ENCODE measurements around the gene ZBTB16.

Gene ZBTB16

DNA sequence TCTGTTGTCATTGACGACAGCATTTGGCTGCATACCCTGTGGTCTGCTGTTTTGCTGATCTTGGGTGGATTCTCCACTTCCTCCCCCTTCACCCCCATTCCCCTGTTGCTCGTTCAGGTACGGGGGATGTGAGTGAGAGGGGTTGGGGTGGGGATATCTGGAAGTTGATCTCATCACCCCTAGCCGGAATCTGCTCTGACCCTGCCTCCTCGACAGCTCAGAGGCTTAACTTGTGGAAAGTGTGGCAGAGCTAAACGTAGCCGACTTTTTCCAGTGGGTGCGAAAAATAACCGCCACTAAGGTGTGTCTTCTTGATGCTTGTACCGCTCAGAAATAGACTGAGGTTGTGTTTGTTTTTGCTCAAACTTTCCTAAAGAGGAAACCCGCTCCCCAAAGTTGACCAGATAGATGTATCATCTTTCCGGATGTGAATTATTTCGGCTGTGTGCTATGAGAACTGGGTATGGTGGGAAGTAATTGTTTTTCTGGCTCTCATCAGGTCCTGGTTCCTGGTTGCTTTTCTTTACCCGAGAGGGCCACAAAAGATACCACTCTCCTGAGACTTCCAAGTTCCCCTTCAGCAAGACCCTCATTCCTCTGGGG is 6.6 kb downstream of the ZBTB16 start:
- no peak for DNase-seq

- DNase-seq, result no peak
These were observed 8.8 kb downstream of the ZBTB16 start for GRCh38 chr11:114068327-114068726.

DNA sequence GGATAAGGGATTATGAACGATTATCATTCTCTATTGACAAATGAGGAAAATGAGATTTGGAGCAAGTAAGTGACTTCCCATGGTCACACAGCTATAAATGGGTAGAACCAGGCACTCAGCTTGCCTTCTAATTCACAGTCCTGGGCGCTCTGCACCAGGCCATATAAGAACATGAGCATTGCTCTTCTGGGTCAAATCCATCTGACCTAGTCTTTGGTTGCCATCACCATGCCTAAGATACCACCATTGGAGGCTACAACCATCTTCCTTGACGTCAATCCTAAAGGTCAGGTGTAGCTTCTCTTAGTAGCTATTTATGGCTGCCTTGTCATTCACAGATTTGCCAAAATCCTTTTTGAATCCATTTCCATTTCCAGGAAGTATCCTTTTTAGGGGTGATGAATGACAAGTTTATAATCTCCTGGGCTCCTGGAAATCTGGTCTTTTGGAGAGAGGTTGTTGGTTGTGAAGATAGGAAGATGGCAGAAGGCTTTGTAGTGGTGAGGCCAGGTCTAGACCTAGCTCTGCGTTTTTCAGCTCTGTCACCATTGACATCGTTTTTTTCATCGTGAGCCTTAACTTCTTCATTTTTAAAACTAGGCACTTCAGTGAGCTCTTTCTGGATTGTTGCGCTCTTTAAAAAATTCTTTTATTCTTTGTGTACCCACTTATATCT is 11.1 kb downstream of the ZBTB16 start:
- DNase-seq, result no peak

DNA sequence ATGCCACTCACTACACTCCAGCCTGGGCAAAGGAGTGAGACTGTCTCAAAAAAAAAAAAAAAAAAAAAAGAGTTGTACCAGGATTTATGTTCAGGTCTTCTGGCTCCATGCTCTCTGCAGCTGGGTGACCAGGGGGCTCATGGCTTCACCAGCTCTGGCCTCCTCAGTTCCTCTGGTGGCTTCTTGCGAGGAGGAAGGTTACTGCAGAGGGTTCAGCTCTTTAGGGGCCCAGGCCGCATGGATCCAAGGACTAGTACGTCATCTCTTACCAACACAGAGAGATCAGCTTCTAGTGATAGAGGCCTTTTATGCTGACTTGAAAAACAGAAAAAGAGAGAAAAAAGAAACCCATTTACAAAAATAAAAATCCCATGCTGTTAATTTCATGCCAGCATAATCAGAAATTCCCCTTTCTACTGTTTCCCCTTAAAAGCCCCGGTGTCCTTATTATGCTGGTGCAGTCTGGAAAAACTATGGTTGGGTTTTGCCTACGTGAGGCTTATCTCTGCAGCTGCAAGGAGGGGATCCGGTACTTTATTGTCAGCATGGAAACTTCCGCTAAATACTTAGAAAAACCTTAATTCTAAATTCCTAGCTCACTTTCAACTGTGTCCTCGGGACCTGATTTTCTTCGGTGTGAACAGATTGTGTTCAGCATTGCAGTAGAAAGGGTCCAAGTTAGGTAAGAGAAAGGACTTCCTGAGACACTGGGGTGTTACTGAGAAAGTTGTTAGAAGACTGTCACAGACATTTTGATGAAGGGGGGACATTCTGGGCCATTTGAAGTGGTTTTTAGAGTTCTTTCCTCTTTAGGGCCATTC is 13.7 kb downstream of the ZBTB16 start:
- no peak for DNase-seq

- DNase-seq, result no peak
These were observed 14.4 kb downstream of the ZBTB16 start for GRCh38 chr11:114073828-114074381.

DNA sequence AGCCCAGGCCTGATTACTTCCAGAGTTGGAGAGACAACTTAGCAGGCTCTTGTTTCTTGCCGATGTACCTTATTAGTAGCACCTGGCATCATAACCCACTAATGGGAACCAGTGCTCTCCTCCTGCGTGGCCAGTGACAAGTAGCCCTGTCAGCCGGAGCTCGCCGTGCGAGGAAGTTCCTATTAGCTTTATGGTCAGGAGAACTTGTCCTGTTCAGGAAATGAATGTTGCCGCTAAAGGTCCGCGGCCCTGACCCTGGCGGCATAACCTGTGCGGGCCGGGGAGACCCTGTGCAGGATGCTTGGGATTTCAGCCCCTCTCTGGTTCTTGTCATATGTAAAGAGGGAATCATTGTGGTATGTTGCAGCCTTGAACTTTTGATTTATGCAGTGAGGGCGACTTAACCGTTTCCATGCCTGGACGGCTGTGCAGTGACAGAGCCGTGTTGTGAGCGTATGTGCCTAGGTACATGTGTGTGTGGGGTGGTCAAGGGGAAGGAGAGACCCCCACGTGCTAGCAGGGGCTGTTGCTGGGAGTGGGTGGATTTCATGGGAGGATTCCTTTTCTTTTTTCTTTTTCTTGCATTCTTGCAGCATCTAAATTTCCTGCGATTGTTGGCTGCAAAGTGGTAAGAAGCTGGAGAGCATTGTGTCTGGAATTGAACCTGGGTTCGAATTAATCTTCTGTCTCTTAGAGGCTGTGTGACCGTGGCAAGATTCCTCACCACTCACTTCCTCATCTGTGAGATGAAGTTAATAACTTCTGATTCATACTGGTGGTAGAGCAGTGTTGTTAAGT is 15.2 kb downstream of the ZBTB16 start:
- no peak for DNase-seq

DNA sequence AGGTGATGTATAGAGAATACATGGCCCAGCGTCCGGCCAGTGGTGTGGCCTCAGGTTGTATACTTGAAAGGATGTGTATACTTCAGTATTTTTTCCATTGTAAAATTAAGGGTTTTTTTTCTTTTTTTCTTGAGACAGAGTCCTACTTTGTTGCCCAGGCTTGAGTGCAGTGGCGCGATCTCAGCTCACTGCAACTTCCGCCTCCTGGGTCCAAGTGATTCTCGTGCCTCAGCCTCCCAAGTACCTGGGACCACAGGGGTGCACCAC is 15.8 kb downstream of the ZBTB16 start:
- DNase-seq, result no peak

DNA sequence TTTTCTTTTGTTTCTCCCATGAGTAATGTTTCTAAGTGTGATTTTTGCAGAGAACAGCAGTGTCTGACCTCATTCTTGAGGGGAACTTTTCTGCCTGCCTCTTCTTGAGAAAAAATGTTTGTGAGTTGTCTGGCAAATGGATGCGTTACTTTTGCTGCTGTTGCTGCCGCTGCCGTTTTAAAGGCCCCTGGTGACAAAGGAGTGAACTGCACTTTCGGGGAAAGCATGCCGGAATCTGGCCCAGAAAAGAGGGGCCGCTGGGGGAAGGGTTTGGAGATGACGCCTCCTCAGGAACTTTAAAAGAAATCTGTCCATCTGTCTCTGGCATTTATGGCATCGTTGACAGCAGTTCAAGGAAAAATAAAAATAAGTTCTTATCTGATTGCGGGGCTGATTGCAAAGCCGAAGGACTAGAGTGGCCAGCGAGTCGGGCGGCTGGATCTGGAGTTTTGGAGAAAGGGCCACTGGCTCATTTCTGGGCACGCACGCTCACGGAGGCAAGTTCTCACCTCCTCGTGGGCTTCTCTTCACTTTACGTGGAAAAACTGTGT is 16.5 kb downstream of the ZBTB16 start:
- DNase-seq, result no peak

GRCh38 chr11:114076921-114077331 is 17.4 kb downstream of the ZBTB16 start:
- DNase-seq, result peak; percentile 51

- no peak for DNase-seq
These were observed 18.2 kb downstream of the ZBTB16 start for GRCh38 chr11:114077482-114078305.

GRCh38 chr11:114078423-114078822 is 18.9 kb downstream of the ZBTB16 start:
- peak; percentile 43 for DNase-seq

DNA sequence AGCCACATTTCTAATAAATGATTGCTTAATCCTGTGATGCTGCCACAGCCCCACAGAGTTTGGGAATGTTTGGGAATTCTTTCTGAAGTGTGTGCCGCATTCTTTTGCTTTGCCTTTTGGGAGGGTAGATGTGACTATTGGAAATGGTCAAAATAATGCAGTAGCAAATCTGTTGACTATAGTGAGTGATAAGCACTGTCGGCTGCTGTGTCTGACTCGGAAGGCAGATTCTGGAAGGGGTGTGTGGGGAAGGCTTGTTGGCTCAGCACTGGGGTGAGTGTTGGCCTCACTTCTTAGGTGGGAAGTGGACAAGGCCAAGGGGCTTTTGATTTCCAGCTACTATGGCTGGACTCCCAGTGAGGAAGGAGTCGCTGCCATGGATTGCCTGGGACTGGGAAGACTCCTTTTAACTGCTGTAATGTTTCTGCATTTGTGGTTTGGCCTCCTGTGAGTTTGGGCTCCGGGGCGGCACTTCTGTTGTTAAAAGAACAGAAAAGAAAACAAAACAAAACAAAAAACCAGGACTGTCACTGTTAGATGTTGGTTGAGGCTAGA is 20.1 kb downstream of the ZBTB16 start:
- no peak for DNase-seq

DNA sequence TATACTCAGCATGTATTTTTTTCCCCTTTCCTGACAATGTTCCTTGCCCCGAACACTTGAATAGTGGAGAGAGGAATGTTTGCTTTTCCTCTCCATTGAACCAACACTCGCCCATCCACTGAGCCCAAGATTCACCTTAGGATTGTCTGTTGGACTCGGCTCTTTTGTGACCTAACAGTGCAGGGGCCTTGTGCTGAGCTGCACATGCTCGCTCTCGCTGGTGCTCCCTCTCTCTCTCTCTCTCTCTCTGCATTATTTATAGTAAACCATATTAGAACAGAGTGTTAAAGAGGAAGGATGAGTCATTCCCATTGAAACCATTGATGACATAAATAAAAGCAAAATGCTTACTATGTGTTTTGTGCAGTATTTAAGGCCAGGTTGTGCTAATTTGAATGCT is 20.7 kb downstream of the ZBTB16 start:
- DNase-seq, result peak; percentile 36

DNA sequence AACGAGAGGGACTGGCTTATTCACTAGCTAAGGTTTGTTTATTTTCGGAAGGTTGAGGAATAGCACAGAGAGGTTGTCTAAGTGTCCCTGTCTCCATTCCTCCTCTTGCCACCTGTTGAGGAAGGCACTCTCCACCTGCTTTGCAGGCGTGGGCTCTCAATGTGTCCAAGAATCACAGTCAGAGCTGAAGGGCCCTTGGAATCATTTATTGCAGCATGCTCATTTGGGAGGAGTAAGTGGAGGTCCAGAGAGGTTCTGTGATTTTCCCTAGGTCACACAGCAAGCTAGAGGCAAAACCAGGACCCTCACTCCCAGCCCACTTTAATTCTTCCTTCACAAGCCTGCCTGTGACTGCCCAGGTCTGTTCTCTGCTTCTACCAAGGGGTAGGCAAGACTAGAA is 21.3 kb downstream of the ZBTB16 start:
- no peak for DNase-seq

DNA sequence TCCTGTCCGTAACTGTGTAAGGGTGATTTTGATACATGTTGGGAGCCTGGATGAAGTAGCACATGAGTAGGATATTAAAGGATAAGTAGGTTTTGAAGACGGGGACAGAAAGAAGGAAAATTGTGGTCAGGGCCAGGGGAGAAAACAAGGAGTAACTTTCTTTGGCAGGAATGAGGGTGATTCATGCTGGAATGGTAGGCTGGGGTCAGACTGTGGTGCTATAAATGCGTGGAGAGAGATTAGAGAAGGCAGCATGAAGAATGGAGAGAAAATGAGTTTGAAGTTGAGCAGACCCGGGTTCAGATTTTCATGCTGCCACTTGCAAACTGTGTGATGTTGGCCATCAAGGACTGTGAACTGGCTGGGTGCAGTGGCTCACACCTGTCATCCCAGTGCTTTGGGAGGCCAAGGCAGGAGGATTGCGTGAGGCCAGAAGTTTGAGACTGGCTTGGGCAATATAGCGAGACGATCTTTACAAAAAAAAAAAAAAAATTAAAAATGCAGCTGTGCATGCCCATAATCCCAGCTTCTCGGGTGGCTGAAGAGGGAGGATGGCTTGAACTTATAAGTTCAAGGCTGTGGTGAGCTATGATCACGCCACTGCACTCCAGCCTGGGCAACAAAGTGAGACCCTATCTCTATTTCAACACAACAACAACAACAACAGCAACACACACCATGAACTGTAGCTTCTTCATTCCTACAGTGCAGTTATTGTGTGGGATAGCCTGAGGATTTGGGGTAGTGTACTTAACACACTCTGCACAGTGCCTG is 22.3 kb downstream of the ZBTB16 start:
- DNase-seq, result no peak

DNA sequence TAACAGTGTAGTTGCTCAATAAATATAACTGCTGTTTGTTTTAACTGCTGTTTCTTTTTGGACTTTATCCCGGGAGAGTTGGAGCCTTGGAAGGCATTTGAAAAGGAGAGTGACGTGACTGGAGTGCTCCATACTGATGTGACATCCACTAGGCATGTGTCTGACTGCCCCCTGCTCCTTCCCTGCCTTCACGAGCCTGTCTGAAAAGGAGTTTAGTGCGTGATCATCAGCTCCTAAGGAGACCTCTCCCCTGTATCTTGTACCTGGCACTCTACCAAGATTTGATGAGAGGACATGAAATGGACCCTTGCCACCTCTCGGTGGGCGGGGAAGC is 22.9 kb downstream of the ZBTB16 start:
- no peak for DNase-seq

DNA sequence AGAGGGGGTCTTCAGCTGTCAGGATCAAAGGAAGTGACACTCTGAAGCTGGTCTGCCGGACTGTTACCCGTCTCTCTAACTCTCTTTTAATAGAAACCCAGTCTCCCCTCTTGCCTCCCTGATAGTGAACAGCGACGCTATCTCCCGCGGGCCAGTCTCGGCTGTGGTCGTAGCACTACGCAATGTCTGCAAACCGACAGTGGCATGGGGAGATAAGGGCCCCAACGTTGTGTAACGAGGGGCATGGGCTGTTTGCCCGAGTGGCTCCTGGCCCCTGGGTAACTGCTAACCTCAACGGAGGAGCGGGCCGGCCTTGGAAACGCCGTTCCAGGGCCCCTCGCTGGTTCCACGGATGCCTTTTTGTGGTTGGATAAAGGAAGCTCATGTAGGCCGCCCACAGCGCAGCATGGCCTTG is 23.3 kb downstream of the ZBTB16 start:
- DNase-seq, result no peak

DNA sequence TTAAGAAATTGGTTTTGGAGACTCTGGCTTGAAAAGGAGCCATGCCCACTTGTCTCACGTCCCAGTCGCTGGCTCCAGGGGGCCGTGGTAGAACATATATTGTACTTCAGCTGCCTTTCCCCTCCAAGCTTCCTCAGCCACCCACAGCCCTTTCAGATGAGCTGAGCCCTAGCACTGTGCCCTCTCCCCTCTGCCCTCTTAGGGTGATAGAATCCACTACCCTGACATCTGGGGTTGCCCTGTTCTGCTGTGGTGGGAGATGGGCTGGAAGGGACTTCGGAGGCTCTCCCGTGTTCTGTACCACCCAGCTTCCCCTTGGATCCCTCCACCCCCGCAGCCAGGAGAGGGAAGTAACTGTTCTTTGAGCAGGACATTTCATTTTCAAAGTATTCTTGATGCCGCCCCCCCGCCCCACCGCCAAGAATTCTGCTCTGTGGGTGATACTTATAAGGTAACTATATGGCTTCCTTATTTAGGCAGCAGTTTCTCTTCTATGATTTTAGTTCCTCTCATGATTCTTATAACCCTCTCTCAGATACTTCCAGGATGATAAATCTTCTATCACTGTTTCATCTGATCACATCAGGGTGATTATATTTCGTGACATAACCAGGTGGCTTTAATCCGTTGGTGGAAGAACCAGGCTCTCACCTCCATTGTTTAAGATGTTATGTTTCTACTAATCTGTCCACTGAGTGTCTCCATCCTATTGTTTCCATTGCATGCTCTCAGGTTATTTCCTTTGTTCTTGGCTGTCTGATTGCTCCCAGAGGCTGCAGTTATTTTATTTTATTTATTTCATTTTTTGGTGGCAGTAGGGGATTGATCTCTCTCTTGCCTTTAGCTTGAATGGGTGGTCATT is 24.1 kb downstream of the ZBTB16 start:
- DNase-seq, result no peak

DNA sequence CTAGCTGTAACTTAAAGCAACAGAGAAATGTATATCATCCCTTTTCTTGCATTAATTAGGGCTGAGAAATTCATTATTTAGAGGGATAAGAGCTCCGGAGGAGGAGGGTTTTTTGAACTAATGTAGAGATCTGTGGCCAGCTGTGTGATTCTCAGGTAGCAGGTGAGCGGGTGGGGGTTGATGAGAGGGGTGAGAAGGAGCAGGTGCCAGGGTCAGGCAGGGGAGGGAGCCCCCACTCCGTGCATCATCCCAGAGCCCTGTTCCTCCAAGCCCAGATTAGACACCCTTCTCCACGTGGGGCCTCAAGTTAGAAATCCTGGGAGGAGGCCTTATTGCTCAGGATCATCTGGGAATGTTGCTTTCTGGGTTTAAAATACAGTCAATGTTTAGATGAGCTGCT is 24.9 kb downstream of the ZBTB16 start:
- DNase-seq, result no peak

Data from NCI-H345 (cell line).